Retinal pigment epithelial cell (primary cell): ENCODE data around the gene EMC1.
A peak's percentile ranks its signal among the peaks of the same experiment; 100 is the strongest.
"Not testable (repeated sequence)": the region's sequence is repeated elsewhere in the genome, so short reads cannot be mapped to it uniquely, and the experiment has no call there.

Source experiments
- DNase-seq: peaks from one replicate; pipeline ENCODE4 v3.0.0-alpha.2; 2010; ENCODE audit warnings: low read depth
- H3K4me3 ChIP-seq: 2 replicates; pipeline ENCODE4 v1.5.1; 2011; ENCODE audit warnings: mild to moderate bottlenecking, low read length, control low read depth, moderate library complexity
- TF ChIP-seq, protein P1 (sequence below): conservative IDR thresholded peaks from 2 replicates; pipeline ENCODE4 v1.5.1; 2011; ENCODE audit warnings: low read depth, low read length, control low read depth, inconsistent platforms

EMC1 gene

DNA sequence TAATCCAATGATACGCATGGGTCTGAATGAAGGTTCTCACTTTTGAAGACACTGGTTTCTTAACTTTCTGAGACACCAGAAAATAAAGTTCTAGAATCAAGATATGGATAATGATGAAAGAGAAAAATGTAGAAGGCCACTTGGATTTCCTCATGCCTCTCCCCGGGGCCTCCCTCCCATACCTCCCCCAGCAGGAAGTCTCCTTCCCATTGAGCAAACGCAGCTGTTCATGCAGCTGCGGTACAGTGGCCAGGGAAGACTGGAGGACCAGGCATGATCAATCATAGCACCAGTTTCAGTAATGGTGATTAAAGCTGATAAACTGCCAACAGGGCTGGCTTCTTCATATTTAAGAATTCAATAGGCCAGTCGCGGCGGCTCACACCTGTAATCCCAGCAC lies 30.3 kb downstream of the EMC1 start:
- no peak for DNase-seq
- no peak overlapping the region for H3K4me3 ChIP-seq
- TF ChIP-seq, protein P1, sequence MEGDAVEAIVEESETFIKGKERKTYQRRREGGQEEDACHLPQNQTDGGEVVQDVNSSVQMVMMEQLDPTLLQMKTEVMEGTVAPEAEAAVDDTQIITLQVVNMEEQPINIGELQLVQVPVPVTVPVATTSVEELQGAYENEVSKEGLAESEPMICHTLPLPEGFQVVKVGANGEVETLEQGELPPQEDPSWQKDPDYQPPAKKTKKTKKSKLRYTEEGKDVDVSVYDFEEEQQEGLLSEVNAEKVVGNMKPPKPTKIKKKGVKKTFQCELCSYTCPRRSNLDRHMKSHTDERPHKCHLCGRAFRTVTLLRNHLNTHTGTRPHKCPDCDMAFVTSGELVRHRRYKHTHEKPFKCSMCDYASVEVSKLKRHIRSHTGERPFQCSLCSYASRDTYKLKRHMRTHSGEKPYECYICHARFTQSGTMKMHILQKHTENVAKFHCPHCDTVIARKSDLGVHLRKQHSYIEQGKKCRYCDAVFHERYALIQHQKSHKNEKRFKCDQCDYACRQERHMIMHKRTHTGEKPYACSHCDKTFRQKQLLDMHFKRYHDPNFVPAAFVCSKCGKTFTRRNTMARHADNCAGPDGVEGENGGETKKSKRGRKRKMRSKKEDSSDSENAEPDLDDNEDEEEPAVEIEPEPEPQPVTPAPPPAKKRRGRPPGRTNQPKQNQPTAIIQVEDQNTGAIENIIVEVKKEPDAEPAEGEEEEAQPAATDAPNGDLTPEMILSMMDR, result no peak

DNA sequence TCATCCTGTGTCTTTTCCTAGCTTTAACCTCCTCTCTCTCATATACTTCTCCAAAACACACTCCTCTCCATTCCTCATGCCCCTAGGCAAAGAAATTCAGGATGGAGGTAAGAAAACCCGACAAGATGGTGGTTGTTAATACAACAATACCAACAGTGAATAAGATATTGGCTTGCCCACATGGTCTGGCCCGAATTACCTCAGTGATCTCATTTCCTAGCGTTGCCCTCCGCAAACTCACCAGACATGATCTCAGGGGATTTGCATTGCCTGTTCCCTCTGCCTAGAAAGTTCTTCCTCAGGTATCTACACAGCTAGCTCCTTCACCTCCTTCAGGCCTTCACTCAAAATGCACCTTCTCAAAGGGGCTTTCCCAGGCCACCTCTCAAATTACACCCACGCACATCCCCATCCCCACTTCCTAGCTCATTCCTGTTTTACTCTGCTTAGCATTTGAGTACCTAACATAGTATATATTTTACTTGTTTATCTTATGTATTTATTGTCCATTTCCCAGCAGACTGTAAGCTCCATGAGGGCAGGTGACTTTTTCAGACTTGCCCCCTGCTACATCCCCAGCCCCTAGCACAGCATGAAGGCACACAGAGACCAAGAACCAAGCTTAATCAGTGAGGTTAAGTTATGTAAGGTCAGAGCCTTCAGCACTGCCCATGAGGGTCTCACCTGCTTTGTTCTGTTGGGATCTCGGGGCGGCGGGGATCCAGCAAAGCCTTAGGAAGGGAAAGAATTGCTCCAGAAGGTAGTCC lies 31.1 kb downstream of the EMC1 start:
- TF ChIP-seq, protein P1, result no peak
- no peak for DNase-seq
- no peak overlapping the region for H3K4me3 ChIP-seq

DNA sequence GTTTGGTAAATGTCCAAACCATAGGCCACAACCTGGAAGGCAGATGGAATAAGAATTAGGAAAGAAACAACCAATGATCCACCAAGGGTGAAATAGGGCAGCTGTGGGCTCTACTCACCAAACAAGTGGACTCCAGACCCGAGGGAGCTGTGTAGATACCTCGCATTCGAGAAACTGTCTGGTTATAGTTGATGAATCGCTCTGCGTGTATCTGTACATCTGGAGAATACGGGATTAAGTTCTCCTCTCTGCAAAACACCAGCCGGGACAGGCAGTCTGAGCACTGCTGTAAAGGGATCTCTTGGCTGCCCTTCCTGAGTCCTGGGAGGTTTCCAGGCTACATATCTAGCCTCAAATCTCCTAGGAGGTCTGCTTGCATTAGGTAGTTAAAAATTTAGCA lies 31.9 kb downstream of the EMC1 start:
- H3K4me3 ChIP-seq, result no peak overlapping the region
- TF ChIP-seq, protein P1, result no peak
- DNase-seq, result no peak

DNA sequence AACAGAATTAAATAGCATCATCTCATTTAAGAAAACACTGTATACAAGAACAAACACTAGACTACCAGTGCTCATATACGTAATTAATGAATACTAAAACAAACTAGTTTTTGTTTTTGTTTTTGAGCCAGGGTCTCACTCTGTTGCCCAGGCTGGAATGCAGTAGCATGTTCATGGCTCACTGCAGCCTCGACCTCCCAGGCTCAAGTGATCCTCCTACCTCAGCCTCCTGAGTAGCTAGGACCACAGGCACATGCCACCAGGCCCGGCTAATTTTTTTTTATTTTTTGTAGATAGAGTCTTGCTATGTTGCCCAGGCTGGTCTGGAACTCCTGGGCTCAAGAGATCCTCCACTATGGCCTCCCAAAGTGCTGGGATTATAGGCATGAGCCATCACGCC lies 34.7 kb downstream of the EMC1 start:
- DNase-seq, result not testable (repeated sequence)

DNA sequence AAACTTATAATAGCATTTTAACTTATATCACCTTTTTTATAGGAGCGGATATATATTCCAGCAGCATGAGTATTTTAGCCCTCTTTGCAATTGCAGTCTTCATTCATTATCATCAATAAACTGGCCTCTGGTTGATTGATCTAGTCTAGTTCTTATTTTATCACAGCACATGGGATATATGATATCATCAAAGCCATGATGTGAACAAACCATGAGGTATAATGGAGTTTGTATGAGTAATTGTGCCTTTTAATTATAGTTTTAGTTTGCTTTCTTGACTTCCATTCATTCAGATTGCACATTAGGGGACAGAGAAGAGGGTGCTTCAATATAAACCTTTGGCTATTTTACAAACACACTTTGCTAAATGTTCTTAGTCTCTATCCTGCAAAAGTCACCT lies 37.7 kb downstream of the EMC1 start:
- no peak overlapping the region for H3K4me3 ChIP-seq
- TF ChIP-seq, protein P1, result no peak
- no peak for DNase-seq

More for the DNA sequence above, 34.7 kb downstream of the EMC1 start:
- not testable (repeated sequence) for H3K4me3 ChIP-seq

DNA sequence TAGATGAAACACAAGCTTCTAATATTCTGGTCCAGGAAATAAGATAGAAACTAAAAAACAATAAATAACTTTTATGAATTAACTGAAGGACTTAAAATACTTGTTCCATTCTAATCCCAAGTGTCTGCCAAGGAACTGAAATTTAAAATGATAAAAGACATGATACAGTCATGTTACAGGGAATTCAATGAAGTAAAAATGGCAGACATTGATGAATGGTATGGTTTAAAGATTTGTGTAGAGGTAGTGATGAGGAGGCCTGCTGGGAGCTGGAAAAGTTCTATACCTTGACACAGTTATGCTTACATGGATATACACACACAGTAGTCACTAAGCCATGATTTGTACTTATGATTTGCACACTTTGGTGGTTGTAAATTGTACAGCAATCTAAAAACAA lies 39.2 kb downstream of the EMC1 start:
- no peak overlapping the region for H3K4me3 ChIP-seq
- DNase-seq, result no peak
- TF ChIP-seq, protein P1, result no peak

DNA sequence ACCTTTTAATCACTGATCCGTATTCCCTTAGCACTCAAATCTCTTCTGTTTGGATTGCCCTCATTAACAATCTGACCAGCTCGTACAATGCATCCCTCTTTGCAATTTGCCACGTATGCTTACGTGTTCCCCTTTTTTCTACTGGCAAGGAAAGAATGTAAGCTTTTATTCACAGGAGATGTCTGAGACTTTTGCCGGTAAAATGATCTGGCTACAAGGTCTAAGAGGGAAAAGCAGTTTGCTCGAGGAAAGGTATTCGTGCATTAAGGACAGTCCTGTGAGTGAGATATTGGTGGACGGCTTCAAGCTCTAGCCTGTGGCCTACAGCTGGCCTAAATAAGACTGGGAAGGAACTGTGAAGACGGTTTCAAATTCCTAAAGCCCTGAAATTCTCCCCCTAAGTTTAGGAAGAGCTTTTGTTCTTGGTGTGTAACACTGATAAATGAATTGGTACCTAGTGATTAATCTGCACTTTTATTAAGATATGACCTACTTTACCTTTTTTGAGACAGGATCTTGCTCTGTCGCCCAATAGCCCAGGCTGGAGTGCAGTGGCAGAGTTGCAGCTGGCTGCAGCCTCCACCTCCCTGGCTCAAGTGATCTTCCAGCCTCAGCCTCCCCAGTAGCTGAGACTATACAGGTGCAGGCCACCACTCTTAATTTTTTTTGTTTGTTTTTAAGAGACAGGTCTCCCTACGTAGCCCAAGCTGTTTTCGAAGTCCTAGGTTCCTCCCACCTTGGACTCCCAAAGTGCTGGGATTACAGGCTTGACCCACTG lies 40.4 kb downstream of the EMC1 start:
- TF ChIP-seq, protein P1, result no peak
- DNase-seq, result peak; percentile 2
- H3K4me3 ChIP-seq, result peak overlapping the region; percentile 93
